Stimulated activated CD4-positive, alpha-beta T cell treated with anti-CD3 and anti-CD28 coated beads, Interleukin-4, amount 100 ng/mL, for 1 hour (primary cell): Measurements from ENCODE around the gene CASR.
"Not testable (repeated sequence)": the region's sequence is repeated elsewhere in the genome, so short reads cannot be mapped to it uniquely, and the experiment has no call there.

Experiments used
- DNase-seq: peaks from one replicate; pipeline ENCODE4 v3.0.0-alpha.2; 2020

Gene CASR, protein sequence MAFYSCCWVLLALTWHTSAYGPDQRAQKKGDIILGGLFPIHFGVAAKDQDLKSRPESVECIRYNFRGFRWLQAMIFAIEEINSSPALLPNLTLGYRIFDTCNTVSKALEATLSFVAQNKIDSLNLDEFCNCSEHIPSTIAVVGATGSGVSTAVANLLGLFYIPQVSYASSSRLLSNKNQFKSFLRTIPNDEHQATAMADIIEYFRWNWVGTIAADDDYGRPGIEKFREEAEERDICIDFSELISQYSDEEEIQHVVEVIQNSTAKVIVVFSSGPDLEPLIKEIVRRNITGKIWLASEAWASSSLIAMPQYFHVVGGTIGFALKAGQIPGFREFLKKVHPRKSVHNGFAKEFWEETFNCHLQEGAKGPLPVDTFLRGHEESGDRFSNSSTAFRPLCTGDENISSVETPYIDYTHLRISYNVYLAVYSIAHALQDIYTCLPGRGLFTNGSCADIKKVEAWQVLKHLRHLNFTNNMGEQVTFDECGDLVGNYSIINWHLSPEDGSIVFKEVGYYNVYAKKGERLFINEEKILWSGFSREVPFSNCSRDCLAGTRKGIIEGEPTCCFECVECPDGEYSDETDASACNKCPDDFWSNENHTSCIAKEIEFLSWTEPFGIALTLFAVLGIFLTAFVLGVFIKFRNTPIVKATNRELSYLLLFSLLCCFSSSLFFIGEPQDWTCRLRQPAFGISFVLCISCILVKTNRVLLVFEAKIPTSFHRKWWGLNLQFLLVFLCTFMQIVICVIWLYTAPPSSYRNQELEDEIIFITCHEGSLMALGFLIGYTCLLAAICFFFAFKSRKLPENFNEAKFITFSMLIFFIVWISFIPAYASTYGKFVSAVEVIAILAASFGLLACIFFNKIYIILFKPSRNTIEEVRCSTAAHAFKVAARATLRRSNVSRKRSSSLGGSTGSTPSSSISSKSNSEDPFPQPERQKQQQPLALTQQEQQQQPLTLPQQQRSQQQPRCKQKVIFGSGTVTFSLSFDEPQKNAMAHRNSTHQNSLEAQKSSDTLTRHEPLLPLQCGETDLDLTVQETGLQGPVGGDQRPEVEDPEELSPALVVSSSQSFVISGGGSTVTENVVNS

DNA sequence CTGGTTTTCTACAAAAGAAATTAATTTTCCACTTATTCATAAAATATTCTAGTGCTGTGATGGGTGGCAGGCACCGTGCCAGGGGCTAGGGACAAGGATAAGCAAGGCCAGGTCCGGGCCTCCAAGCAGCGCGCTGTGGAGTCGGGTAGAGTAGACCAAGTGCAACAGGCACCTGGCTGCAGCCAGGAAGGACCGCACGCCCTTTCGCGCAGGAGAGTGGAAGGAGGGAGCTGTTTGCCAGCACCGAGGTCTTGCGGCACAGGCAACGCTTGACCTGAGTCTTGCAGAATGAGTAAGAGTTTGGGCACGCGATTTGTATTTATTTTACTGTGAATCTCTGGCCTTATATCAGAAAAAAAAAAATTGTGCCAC is at the start of gene CASR:
Gene CASR, plus strand, starts transcription at position 148 of the 372 bp plus-strand sequence. CDS start 70,522 bp downstream, outside the sequence.
- no peak for DNase-seq

DNA sequence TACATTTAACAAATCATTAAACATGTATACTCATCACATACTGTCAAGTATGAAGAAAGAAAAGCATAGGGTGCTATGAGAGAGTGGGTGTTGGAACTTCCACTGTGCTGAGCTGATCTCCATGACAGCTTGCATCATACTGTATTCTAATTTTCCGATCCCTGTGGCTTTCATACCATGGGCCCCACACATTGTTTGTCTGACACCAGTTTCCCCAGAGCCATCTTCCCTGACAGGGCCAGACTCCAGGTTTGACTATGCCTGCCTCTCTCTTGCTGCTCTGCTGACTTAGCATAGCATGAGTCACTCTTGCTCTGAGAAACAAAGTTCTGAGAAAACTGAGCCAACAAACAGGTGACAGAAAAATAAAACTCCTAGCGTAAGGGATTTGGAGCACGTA is 37.0 kb upstream of the CASR start:
- DNase-seq: peak; percentile 30

DNA sequence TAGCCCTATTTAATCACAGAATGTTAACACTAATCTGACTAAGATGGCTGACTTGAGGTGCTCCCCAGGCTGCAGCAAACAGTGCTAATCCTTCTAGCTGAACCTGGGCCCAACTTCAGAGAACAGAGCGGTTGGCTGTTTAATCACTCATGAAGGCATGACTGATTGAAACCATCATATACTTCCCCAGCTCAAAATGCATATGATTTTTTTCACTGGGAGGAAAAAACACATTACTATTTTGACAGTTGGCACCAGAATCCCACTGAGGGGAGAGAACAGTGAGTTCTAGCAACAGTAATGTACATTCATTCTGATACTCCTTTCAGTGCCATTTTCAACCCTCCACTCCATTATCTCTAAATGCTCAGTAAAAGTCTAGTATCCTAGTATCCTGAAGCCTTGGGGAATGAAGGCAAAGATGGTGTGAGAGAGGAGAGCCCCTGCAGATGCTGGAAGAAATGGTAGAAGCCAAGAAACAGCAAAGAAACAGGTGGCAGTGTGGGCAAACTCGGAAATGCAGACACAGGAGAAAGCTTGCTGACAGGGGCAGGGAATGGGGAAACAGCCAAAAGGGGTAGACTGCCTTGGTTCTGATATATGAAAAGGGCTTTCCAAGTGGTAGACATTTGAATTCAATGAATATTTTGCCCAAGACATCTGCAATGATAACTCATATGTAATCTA is 34.4 kb upstream of the CASR start:
- DNase-seq: no peak

DNA sequence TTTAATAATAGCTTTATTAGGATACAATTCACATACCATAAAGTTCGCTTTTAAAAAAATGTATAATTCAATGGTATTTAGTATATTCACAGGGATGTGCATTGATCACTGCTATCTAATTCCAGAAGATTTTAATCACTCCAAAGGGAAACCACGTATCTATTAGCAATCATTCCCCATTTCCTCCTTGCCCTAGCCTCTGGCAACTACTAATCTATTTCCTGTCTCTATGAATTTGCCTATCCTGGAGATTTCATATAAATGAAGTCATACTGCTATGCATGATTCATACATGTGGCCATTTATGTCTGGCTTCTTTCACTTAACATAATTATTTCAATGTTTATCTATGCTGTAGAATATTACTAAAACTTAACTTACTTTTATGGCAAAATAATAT is 32.0 kb upstream of the CASR start:
- DNase-seq: no peak

DNA sequence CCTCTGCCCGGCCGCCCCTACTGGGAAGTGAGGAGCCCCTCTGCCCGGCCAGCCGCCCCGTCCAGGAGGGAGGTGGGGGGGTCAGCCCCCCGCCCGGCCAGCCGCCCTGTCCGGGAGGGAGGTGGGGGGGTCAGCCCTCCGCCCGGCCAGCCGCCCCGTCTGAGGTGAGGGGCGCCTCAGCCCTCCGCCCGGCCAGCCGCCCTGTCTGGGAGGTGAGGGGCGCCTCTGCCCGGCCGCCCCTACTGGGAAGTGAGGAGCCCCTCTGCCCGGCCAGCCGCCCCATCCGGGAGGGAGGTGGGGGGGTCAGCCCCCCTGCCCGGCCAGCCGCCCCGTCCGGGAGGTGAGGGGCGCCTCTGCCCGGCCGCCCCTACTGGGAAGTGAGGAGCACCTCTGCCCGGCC is 18.5 kb upstream of the CASR start:
- not testable (repeated sequence) for DNase-seq

DNA sequence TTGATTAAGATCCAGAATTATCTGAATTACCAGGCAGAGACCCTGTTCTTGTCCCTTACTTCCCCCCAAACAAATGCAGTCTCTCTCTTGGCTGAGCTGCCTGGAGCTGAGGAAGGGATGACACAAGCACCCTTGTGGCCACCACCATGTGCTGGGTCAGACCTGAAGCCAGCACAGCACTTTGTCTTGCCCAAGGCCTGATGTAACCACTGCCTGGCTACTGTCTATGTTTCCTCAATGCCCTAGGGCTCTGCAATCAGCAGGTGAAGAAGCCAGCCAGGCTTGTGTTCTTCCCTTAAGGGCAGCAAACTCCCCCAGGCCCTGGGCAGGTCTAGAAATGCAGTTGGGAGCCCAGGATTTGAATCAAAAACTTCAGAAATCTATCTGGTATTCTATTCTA is 15.8 kb upstream of the CASR start:
- DNase-seq: no peak

DNA sequence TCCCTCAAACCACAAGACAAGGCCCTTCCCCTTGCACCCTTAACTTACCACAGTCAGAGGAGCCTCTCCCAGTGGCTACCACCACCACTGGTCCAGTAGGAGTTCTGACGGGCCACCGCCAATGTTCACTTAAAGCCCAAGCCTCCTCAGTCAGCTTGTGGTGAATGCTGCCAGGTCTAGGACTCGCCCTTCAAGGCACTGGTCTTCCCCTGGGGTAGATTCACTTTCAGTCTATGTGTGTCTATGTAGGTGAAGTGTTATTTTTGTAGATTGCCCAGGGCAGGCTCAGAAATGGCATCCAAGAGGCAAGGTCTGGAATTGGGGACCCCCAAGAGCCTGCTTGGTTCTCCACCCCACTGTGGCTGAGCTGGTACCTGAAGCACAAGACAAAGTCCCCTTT is 15.4 kb upstream of the CASR start:
- no peak for DNase-seq

DNA sequence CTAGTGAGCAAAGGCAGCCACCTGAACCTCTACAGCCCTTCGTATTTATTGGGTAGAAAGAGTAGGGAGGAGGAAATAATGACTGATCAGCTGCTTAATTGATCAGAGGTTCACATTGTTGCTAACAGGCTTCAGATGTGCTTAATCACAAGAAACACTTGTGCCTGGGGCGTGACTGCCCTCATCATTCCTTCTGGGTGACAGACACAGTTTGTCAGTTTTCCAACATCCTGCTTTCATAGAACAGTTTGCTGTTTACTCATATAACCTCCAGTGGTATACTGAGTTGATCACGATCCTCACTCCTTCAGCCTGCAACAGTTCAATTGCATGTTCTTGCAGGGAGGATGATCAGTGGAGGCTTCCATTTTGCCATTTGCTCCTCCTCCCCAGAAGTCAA is 13.6 kb upstream of the CASR start:
- DNase-seq: no peak

DNA sequence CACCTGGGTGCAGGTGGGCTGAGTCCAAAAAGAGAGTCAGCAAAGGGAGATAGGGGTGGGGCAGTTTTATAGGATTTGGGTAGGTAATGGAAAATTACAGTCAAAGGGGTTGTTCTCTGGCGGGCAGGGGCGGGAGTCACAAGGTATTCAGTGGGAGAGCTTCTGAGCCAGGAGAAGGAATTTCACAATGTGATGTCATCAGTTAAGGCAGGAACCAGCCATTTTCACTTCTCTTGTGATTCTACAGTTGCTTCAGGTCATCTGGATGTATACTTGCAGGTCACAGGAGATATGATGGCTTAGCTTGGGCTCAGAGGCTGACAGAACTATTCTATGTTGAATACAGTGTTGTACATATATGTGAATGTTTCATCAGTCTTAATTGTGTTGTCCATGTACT is 12.1 kb upstream of the CASR start:
- DNase-seq: not testable (repeated sequence)

DNA sequence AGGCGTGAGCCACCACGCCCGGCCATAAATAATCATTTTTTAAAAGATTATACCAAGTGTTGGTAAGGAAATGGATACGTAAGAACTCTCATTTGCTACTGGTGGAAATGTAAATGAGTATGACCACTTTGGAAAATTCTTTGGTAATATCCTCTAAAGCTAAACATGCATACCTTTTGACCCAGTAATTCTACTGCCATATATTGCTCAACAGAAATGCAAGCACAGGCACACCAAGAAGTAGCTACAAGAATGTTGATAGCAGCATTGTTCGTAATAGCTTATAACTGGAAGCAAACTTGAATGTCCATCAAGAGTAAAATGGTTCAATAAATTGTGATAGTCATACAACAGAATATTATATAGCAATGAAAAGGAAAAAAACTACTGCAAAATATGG is 4.8 kb upstream of the CASR start:
- no peak for DNase-seq

DNA sequence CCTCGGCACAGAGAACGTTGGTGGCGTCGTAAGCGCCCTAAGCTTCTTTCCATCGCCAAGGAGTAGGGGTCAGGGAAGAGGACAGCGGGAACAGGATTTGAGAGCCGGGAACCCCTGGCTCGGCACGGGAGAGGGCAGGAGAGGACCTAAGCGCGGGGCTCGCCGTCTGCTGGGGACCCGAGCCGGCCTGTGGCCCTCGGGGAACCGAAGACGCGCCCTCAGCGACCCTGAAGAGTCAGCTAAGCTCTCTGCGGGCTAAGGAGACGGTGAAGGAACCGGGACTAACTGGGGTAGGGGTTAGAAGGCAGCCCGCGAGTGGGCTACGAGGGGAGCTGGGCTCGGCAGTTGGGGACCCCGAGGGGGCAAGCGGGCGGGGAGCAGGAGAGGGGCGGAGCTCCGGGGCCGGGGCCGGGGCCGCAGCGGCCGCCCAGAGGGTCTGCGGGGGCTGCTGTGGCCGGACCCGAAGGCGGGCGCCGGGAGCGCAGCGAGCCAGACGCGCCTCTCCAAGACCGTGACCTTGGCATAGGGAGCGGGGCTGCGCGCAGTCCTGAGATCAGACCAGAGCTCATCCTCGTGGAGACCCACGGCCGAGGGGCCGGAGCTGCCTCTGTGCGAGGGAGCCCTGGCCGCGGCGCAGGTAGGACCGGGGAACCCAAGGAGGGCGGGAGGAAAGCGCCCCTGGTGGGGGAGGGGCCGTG is 574 bp downstream of the CASR start:
- DNase-seq: no peak

DNA sequence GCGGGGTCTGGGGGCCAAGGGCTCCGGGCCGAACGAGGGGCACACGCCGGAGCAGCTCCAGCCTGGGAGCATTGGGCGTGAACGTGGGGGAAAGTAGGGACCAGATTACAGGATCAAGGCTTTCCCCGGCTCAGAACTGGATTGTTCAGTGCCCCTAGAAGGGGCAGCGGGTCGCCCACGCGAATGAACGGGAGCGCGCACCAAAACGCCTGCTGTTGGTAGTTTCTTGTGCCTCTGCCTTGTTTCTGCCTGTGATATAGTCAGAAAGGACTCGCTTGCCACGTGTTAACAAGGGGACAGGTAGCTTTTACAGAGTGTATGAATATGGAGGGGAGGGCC is 1.1 kb downstream of the CASR start:
- DNase-seq: no peak

DNA sequence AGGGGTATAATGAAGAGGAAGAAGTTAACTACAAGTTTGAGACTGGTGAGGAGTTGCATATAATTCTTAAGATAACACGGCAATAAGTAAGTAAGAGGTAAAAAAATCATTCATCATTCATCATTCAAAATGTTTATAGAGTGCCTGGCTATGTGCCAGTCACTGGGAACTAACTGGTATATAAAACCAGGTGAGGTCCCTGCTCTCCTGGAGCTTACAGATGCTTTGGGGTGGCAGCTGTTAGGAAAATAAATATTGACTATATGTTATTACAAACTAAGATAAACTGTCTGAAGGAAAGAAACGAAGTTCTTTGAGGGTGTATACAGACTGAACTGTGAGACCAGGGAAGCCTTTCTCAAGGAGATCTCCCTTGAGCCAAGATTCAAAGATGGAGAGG is 2.9 kb downstream of the CASR start:
- DNase-seq: no peak

DNA sequence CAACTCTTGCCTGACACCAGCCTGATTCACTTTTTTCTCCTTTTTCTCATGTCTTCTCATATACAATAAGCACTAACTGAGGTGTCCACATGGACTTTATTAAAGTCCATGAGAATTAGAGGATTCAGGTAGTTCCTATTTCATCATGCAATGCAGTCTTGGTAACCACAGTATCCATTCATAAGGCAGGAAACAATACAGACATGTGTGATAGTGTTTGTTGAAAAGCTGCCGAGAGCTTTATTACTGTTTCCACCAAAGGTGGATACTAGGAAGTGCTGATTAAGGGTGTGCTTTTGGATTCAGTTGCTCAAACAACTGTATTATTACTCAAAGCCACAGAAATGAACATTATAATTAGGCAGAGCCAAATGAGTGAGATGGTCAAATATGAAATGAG is 5.3 kb downstream of the CASR start:
- no peak for DNase-seq

DNA sequence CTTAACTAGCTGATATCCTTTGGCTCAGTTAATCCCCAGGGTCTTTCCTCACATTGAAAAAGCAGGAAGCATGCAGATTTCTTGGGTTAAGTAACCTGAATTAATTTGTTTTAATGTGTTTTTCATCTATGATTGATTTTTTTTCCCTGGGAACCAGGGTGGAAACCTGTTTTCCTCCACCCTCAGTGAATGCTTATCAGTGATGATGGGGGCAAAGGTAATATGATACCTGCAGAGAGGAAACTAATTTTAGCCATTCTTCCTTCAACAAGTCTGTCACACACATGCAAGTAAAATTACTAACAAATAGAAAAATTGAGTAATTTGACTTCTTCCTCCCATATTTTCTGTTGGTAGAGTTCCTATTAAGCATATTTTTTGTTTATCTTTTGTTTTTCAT is 5.9 kb downstream of the CASR start:
- DNase-seq: no peak

DNA sequence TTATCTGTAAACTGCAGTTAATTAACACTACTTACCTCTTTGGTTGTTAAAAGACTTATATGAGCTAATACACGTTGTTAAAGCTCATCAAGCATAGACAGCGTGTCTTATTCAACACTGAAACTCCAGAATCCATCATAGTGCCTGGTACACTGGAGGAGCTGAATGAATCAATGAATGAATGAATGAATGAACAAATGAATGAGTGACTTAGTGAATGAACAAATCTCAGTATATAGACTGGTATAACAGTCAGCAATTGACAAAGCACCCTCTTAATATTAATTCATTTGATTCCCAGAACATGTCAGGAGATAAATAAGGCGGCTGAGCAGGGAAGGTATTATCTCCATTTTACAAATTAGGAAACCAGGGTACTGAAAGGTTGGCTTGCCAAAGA is 7.1 kb downstream of the CASR start:
- no peak for DNase-seq

DNA sequence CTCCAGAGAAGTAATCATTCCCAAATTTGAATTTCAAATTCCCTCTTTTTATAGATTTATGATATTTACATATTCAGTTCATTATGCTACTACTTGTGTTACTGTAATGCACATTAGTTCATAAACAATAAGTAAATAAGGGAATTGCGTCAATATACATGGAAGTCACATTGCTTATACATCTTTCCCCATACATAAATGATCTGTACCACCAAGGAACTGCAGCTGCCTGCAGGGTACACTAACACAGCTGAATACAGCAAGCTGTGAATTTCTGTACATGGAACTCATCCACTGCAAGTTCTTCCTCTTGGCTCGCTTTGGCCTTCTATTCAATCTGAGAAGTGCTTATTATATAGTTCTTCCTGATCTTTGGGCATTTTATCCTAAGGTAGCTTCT is 15.5 kb downstream of the CASR start:
- DNase-seq: no peak

DNA sequence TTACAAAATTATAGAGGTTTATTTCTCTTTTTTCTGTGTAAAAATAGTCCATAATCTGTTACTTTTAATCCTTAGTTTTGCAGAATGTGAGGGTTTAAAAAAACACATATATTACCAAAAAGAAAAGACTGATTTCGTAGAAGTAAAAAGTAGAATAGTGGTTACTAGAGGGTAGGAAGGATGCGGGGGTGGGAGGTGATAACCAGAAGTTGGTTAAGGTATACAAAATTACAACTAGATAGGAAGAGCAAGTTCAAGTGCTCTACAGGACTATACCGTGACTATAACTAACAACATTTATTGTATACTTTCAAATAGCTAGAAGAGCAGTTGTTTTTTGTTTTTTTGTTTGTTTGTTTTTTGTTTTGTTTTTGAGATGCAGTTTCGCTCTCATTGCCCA is 16.1 kb downstream of the CASR start:
- no peak for DNase-seq

DNA sequence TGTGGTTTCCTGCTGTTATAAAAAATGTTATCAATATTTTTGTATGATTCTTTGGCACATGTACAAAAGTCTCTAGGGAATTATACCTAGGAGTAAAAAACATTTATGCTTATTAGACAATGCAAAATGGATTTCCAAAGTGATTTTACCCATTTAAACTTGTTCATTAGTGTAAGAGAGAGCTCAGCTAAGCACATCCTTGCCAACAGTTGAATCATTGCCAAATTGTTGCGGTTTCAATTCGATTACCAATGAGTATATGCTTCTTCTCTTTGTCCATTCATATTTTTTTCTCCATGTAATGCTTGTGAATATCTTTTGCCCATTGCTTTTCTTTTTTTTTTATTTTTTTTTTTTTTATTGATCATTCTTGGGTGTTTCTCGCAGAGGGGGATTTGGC is 17.2 kb downstream of the CASR start:
- DNase-seq: no peak

DNA sequence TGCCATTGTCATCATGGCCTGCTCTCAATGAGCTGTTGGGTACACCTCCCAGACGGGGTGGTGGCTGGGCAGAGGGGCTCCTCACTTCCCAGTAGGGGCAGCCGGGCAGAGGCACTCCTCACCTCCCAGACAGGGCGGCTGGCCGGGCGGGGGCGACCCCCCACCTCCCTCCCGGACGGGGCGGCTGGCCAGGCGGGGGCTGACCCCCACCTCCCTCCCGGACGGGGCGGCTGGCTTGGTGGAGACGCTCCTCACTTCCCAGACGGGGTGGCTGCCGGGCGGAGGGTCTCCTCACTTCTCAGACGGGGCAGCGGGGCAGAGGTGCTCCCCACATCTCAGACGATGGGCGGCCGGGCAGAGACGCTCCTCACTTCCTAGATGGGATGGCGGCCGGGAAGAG is 18.0 kb downstream of the CASR start:
- DNase-seq: not testable (repeated sequence)

DNA sequence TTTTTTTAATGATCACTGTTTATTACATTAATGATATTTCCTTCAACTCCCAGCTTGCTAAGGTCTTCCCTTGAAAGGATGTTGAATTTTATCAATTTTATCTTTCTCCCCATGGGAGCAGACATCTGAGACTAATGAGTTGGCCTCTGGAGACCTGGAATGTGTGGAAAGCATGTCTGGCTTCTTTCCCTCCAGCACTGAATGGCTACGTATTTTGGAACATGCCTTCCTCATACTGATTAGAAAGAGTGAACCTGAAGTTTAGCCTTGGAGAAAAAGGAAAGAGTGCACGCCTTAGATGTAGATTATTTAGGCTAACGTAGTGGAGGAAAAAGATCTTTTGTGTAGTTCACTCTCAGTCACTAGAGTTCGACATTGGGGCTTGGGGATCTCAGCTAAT is 25.1 kb downstream of the CASR start:
- DNase-seq: no peak

DNA sequence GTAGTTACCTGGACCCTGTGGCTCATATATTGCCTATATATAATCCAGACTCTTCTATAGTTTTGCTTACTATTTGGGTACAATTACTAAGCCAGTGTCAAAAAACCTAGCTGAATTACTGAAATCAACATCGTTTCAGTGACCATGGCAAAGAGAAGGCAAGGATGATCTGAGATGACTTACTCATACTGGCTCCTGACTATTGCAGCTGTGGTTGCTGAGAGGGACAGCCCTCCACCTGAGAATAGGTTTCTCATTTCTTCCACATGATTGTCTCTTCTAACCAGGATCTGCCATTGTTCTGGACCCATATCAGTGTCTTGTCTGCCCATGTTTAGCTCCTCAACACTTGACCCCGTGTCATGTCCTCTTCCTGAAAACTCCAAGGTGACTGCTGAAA is 30.2 kb downstream of the CASR start:
- DNase-seq: no peak

DNA sequence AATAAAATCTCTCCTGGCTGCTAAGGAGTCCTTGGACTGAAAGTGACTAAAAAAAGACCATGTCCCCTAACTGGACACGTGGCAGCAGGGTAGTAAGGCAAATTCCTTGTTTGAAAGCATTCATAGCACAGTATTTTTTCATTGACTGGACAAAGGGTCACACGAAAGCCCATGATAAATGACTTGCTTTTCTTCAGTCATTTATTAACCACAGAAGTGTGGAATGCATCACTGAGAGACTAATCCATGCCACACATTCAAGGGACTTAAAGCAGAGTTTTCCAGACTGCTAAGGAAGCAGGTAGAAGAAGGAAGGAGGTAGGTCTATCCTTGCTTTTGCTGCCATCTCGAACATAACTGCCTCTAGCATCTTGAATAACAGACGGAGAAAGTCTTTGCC is 31.2 kb downstream of the CASR start:
- DNase-seq: no peak
